Left renal cortex interstitium (tissue), 4 donors: ENCODE data around the gene MKS1. TPM values are rescaled to one million over a fixed set of nuclear protein-coding genes. Genes with fewer than 3 reads are reported as not detected.

Experiments
- DNase-seq, 4 donors: peaks; one replicate each; pipeline ENCODE4 v3.0.0-alpha.2; 2013; ENCODE audit warnings: low read depth in 4 of 4, low spot score in 2 of 4, missing footprints in 1 of 4
- polyA plus RNA-seq, 4 donors: library from polyadenylated mRNA; unstranded; fragments of 120-200 nt; gene quantifications; one replicate each; pipeline ENCODE4 v1.2.1, GENCODE V29; 2013; ENCODE audit not compliant: insufficient read length in 4 of 4

Gene MKS1
- polyA plus RNA-seq, 4 donors: 34.8 to 56.9 (median 46.3) TPM

DNA sequence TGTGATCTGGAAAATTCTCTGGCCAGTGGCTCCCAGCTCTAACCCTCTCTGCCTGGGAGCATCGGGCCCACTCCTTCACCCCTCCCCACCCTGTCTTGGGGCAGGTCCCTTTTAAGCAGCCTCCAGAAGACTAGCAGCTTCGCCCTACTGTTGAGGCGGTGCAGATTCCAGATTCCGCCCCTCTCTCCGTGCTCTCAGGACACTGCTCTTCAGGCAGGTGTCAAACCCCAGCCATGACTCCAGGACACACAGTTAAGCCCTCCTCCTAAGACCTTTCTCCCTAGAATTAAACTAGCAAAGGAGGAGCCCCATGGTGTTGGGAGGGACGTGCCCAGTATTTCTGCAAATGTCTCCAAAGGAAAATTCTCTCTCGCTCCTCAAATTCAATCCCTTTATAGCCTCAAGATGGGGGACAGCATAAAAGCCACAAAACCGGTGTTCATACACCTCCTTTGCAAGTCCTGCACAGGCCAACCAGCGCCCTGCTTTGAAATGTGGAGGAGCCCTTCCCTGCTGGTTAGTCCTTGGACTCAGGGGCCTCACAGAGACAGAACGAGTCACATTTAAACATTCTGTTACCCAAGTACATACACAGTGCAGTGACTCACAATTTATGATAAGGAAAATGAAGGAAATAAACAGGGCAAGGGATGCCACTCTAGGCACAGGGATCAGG, 26.5 kb upstream of the MKS1 start:
- no peak for DNase-seq

DNA sequence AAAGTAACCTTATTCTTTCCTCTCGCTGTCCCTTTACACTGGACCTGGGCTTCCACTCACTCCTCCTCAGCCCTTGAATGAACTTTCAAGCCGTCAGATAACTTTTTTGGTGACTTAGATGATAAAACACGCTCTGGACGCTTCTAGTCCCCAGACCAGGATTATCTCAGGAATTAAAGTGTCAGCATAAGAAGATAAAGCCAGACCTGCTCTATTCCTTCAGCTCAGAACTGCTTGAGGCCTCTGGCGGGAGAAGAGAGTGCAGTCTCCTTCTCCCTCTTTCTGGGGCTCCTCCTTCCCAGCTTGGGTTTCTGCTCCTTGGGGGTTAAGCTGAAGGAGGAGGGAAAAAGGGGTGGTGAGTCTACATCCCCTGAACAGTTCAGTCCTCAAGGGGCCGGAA, 25.9 kb upstream of the MKS1 start:
- no peak for DNase-seq

DNA sequence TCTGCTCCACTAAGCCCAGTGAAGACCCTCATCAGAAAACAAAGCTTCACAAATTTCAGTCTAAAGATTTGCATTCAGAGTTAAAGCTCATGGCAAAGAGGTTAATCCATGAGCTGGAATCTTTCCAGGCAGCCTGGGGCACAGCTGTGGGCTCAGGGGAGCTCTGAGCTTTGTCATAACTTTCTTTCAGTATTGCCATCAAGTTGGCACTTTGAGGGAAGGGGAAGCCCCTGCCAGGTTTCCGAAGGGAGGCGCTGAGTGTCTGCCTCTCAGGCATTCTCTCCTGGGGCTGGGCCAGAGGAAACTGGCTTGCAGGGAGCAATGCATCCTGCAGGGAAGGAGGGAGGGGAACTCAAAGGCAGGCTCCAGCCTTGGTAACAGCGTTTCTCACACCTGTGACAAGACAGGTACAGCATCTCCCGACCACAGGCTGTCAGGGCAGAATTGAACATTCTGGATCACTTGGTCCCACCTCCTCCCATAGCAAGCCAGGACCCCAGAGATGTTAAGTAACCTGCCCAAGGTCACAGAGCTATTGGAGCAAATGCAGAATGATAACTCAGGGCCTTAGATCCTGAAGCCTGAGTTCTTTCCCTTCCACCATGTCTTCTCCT, 23.2 kb upstream of the MKS1 start:
- no peak for DNase-seq

DNA sequence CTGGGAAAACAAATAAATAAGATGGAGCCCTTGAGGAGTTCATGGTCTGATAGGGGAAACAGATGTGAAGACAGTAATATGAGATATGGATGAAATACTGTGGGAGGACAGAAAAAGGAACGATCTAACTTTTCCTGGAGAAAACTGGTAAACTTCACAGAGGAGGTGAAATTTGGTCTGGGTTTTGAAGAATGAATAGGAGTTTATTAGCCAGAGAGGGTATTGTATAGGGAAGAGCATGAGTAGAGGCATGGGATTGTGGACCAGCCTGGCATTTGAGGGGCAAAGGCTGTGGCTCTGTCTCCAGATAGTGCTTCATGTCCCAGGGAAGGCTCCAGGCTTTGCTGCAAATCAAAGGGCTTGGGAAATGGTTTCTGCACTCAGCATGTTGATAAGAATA, 20.9 kb upstream of the MKS1 start:
- no peak for DNase-seq

DNA sequence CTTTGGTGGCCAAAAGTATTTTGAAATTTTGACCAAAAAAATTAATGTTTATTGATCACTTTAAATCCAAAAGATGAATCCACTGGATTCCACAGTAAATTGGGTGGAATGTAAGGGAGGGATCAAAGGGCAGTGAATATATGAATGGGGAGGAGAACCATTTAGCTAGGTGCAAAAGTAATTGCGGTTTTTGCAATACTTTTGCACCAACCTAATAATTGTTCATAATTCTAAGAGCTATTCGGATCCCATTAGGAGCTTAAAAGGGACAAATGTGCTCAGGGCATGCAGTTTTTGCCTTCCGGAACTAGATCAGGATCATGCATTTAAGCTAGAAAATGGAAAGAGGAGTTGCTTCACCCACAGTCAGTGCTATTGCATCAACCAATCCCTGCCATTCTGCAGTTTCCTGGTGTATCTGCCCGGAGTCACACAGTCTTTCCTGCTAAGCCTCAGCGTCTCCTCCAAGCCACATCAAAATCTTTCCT, 19.1 kb upstream of the MKS1 start, which contains the start of gene LPO:
Gene LPO (plus strand): TSS at position 438 of the 488 bp plus-strand sequence. CDS start 4,396 bp downstream, outside the sequence.
- no peak for DNase-seq

DNA sequence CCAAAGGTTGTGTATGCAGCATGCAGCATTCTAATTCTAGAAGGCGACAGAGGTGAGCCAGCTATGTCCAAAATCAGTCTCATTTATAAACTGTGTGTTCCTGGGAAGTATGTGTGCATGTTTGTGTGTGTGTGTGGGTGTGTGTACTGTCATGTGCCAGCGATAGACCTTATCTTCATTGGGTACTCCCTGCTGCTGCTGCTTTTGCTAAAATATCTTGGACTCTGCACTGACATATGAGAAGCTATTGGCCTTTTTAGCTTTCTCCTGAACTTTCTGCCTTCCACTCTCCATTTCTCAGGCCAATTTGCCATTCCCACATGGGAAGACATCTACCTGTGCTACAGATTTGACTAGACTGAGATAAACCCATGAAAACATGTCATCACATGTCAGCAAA, 17.3 kb upstream of the MKS1 start:
- no peak for DNase-seq

DNA sequence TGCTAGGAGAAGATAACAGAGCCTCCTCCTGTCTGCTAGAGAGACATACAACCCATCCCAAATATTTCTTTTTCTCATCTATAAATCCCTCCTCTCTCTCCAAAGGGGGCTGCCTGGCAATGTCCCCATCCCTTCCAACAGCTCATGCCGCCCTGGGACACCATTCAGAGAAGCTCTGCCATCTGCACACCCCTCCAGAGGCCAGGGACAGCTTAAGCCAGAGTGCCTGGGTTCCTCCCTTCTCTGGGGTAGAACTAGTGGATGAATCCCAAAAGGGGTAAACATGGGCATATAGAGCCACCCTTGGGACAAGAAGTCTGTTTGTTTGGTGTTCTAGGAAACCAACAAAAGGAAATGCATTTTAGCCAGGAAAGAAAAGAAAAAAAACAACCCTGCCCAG, 16.8 kb upstream of the MKS1 start:
- no peak for DNase-seq

DNA sequence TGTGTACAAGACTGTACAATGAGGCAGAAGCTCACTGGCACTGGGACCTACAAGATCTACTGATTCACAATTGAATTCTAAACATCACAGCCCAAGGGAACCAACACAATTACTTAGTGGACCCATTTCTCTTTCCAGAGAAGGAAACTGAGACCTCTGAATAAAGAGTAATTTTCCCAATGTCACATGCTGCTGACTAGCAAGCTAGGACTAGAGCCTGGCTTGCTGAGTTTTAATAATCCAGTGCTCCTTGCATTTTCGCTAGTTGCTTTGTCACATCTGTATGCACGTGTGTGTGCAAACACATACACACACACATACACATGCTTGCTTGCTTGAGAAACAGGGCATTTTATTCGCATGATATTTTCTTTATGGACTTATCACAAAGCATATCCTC, 15.5 kb upstream of the MKS1 start:
- no peak for DNase-seq

DNA sequence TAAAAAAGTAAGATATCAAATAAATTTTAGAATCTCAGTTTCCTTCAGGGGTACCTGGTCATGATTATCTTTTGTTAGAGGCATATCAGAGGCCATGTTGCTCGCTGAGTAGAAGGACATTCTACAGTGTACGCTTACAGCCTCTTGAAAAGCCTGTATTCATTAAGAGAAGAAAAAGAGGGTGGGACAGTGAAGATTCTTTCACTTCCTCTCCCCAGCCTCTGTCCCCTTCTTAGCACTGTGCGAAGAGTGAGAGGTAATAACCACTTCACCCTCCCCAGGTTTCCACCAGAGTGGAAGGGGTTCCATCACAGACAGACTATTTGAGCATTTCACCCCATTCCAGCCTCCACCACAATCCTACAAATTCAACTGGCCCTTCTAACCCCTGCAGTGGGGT, 14.5 kb upstream of the MKS1 start:
- DNase-seq: no peak

DNA sequence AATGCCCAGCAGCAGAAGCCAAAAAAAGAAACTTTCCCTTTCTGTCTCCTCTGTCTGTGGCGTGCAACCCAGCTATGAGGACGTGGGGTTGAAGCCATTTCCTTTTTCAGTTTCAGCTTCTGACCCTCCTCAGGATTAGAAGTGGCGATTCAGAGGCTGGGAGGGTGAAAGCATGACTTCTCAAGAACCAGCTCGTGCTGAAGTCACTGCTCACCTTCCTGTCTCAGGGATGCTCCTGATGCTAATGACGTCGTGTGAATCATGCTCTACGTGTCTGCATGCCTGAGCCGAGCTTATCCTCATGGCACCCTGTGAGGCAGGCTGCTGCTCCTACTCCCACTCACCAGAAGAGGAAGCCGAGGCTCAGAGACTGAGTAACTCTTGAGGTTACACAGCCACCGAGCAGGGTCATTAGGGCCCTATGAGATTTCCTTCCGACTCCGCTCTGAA, 13.7 kb upstream of the MKS1 start:
- no peak for DNase-seq

DNA sequence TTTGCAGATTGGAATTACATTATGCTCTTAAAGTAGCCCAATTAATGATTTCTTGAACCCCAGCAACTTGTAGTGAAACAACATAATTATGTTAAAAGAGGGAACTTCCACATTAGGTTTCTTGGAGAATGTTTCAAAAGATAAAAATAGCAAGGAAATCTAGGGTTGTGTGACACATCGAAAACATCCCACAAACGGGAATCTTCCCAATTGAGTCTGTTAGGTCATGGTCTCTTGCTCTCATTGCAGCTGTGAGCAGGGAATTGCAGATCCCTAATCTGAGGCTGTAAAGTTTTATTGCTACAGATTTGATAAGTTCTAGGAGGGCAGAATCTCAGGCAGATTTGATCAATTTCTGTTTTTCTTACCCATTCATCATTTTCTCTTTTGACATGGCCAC, 12.6 kb upstream of the MKS1 start:
- no peak for DNase-seq

DNA sequence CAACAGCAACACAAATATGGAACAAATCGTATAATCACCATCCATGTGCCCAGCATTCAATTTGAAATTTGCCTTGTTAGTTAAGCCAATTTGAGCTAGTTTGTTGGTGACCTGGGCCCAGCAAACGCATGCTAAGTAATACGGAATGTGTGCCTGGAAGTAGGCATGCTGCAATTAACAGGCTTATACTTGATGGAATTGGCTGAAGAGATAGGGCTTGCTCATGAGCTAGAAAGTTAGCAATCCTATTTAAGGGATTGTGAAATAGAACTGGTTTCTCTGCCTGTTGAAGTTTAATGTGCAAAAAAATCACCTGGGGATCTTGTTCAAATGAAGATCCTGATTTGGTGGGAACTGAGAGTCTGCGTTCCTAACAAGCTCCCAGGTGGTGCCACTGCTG, 10.8 kb upstream of the MKS1 start:
- no peak for DNase-seq

DNA sequence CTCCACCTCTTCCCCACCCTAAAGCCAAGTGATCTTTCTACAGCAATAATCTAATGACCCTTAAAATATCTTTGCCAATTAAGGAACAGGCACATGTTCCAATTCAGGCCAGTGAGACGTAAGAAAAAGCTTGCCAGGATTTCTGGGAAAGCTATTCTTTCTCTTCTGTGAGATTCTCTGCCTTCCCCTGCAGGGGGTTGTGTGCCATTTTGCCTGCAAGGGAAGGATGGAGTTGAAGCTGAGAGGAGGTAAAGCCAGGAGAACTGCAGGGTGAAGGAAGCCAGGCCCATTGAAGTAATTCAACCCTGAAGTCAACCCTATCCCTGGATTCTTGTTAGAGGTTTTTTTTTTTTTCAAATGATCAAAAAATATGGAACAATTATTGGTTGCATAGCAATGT, 10.3 kb upstream of the MKS1 start:
- DNase-seq: no peak

DNA sequence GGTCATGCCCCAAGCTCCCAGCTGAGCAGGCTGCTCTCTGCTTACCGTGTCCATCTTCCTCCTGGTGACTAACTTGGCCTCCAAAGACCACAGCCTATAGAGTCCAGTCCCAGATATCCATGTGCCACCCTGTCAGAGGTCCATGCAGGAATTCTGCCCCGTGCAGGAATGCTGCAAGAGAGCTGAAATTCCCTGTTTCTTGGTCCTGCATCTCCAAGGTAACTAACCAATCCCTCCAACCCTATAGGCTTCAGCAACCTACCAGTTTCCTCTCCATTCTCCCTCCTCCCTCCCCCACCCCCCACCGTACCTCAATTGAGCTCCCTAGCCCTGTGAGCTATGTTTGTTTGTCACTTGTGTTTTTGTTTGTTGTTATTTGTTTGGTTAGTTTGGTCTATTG, 9.6 kb upstream of the MKS1 start:
- no peak for DNase-seq

DNA sequence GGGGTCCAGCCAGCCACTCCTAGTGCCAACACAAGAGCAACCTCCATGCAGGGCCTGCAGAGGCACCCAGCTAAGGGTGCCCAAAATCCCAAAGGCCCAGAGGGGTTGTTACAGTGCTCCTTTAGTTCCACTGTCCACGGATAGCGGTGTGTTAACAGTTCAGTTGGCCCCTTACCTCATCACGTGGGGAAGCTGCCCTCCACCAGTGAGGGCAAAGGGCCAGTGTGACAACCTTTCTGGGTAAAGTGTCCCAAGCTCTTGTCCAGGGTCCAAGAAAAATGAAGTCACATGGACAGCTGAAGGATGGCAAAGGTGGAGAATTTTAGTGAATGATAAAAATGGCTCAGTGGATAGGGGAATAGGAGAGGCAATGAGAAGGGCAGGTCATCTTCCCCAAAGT, 8.7 kb upstream of the MKS1 start:
- DNase-seq: no peak

DNA sequence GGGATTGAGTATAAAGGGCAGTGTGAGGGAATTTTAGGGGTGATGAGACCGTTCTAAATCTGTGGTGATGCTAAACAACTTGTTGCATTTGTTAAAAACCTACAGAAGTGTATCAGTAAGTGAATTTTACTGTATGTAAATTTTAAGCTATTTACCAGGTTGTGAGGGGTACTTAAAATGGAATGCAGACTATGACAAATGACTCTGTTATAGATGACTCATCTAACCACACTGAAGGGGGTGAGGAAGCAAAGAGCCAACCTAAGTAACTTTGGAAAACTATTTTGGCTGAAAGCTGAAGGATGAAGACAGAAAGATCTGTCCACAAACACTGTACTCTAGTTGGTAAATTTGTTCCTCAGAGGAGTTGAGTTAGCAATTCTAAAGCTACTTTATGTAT, 5.3 kb upstream of the MKS1 start:
- DNase-seq: no peak

DNA sequence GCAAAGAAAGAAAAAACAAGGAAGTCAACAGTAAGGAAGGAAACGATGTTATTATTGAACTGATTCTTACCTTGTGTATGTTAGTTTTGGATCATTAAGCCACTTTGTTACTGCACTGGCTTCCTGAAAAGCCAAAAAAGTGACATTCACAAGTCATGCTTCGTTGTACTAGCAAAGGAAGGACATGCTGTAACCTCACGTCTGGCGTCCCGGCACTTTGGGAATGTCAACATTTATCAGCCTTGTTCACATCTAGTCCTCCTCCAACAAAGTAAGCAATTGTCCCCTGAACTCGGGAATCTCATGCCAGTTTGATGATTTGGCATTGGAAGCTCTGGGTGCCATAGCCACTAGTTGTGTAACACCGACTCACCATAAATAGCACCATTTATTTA, 731 bp upstream of the MKS1 start:
- peak in 2 of 4 donors; percentile 2 to 6 for DNase-seq

DNA sequence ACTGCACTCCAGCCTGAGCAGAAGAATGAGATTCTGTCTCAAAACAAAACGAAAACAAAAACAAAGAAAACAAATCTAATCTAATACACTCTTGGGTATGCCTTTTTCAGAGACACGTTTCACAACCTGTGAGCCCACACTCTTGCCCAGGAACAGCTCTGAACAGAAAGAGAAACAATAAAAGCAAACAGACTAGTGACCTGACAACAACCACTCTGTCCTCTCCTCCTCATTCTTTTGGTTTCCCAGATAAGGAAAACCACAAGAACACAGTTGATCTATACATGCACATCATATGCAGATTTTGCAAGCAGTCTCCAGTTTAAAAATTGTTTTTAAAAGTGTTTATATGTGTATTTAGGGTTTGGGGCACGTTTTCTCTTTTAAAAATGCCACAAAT, 1.3 kb downstream of the MKS1 start:
- no peak for DNase-seq

DNA sequence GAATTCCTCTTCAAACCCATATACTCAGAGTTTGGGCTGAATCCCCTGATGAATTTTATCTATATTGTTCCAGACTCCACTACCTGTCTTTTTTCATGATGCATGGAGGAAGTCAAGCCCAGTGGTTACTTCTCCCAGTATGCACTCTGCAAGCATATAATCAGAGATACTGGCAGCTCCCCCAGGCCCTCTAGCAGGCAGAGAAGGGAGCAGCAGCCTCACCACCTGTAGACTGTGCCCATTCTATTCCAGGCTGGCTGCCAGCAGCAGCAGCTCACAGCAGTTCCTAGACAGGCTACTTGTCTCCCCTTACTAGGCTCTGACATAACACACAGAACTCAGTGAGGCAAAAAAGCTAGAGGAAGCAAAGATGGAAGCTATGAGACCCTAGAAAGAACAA, 3.4 kb downstream of the MKS1 start:
- no peak for DNase-seq

DNA sequence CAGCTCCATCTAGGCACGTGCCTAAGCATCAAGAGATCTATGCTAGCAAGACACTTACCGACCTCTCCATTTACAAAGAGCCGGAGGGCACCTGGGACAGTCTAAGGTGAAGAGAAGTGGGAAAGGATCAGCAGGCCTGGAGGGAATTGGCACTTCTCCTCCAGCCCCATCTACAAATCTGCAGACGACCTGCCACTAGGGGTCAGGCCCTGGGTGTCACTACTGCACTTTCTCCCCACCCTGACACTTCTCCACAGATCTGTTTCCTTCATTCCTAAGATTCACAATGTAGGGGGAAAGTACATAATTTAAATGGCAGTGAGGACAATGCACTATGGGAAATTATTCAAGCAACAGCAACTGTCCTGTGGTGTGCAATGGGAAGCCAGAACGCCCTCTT, 8.1 kb downstream of the MKS1 start:
- DNase-seq: no peak

DNA sequence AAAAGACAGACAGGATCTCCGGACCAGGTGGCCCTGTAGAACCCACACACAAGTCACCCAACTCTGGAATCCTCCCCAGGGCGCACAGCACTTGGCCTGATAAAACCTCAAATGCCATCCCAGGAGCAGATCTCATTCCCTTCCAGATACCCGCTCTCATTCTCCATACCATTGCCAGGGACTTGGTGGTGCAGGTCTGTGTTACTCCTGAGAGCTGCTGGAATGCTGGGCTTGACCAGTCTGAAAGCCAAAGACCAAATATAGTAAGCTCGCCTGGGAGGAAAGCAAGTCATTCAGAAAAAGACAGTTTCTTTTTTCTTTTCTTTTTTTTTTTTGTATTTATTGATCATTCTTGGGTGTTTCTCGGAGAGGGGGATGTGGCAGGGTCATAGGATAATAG, 10.7 kb downstream of the MKS1 start:
- DNase-seq: no peak

DNA sequence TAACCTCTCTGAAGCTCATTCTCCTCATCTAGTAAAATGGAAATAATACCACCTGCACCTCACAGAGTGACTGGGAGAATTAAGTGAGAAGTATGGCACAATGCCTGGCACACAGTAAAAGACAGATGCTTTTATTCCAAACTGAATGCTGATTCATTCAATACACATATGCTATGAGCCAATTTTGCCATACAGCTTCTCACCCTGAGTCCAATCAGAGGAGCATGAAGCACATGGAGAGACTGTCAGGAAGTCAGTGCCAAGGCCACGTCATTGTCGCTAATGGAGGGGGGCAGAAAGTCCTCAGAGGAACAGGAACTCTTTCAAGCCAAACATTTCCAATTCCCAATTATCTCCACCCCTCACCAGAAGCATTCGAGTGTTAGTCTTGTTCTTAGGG, 11.6 kb downstream of the MKS1 start:
- DNase-seq: no peak

DNA sequence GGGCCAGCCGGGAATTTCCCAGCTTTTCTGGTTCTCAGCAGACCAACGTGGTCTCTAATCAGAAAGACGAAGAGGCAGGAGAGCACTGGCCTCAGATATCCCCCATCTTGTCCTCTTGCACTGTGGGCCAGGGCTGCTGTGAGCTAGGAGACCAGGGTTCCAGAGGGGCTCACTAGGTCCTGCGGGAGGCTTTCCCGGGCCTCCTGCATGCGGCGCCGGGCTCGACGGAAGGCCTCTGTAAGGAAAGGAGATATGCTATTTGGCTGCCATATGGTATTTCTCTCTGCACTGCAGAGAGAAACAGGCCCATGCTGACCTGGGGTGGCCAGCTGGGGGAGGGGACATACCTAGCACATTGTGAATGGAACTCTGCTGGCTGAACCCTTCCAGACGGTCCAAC, 13.1 kb downstream of the MKS1 start:
- no peak for DNase-seq
